HuH-7.5 (cell line): Measurements from ENCODE around the gene ASIC2.

Experiments
- DNase-seq: peaks from one replicate; pipeline ENCODE4 v3.0.0; 2011; ENCODE audit warnings: low spot score

The ASIC2 gene

DNA sequence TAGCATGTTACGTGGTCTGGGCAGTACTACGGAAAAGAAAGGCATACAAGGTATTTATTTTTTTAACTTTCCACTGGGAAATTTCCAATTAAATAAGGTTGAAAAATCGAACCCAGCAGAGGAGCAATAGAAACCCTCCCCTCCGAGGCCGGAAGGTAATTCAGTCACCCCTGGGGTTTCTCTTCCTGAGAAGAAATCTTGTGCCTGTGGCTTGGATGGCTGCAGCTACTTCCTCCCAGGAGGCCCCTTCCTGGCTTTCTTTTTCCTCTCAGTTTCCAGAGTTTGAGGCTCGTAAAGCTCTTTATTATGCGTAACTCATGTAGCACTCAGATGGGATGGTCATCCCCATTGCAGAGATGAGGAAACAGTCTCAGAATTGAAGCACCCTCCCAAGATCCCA, 140.3 kb downstream of the ASIC2 start:
- no peak for DNase-seq

DNA sequence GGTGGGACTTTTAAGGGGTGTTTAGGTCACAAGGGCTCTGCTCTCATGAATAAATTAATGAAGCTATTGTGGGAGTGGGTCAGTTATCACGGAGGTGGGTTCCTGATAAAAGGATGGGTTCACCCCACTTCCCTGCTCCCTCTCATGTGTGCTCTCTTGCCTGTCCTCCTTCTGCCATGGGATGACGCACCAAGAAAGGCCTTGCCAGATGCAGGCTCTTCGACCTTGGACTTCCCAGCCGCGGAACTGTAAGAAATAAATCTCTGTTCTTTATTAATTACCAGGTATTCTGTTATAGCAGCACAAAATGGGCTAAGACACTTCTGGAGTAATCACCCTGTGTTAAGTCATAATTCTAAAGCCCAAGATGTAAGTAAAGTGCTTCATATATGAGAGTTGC, 141.5 kb downstream of the ASIC2 start:
- no peak for DNase-seq

DNA sequence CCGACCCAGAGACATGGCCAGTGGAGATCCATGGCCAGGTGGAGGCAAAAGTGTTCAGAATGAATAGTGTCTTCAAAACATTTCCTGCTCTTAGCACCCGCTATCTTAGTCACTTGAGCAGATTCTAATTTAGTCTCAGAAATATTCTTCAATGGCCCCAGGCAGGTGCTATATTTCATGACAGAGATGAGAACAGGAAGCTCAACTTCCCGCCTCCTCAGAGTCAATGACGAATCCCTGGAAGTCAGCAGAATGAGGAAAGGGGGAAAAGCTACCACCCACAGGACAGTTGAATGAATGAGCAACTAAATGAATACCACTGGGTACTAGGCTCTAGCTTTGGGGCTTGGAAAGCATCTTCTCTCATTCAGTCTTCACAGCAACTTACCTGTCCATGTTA, 147.2 kb downstream of the ASIC2 start:
- no peak for DNase-seq

DNA sequence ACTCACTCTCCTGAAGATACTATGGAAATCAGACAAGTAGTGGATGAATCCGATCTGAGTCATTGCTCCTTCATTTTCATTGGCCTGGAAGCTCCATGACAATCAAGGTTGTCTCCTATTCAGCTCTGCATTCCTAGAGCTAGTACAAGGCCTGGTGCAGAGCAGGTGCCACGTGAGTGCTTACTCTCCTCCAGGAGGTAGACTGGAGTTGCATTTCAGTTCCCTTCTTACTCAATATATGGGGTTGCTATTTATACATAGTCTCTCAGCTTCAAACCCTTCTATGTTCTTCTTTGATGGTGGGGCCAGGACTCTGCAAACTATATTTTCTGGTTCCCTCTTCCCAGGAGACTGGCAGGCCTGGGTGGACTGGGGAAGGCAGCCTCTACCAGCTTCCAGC, 148.3 kb downstream of the ASIC2 start:
- DNase-seq: no peak

DNA sequence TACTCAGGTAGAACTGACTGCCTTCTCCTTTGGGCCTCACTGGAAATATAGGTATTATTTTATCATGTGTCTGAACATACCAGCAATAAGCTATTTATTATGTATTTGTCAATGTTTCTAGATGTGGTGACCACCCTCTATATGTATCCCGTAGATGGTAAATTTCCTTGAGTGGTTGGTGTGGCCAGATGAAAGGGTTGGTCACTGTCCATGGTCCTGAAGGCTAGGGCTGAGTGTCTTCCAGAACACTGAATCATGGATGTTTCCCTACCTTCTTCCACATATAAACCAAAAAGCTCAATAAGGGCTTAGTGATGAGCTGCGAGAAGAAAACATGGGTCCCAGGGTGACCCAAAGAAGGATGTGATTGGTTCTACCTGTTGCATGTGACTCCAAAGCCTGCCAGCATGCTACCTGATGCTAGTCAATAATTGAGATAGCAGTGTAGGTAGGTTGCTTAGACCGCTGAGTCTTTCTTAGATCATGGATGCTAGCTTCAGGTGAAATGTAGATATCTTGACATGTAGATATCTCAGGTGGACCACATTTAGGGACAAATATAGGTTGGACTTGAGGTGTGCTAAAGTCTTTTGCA, 150.3 kb downstream of the ASIC2 start:
- no peak for DNase-seq

DNA sequence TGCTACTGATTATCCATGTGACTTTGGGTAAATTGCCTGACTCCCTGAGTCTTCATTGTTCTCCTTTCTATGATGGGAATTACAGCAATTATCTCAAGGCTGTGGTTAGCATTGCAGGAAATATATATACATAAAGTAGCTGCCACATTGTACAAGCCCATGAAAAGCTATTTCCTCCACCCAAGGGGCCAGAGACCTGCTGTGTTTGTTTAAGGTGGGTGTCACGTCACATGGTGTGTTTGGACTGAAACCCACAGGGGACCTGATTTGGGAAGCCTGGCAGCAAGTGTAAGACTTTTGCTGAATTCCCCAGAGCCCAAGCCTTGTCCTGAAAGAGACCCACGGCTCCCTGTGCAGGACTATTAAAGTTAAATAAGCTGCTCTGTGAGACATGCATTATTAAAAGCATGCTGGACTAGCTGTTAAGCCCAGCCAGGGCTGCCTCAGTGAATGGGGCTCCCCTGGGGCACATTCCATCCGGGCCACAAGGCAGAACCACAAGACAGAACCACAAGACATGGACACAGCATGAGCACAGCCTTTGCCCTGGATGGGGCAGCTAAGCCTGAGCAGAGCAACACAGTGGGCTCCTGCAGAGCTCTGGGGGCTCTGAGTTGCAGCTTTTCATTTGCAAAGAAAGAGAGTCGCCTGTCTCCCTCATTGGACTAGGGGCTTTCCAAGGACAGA, 152.5 kb downstream of the ASIC2 start:
- DNase-seq: no peak

DNA sequence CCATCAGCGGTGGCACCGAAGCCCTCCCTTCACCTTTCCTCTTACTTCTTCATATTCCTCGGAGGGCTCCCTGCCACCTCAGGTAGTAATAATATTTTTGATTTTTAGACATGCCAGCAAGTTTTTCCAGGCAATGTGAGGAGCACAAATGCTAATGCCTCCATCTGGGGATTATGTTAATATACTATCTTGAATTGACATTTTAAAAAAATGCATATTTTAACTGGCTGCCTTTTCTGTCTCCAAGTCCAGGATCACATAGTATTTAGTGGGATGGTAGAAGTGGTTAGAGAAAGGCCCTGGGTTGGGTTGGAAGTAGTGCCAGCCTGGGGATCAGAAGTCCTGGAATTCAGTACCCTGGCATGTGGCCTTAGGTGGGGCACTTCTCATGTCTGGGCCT, 154.5 kb downstream of the ASIC2 start:
- no peak for DNase-seq

DNA sequence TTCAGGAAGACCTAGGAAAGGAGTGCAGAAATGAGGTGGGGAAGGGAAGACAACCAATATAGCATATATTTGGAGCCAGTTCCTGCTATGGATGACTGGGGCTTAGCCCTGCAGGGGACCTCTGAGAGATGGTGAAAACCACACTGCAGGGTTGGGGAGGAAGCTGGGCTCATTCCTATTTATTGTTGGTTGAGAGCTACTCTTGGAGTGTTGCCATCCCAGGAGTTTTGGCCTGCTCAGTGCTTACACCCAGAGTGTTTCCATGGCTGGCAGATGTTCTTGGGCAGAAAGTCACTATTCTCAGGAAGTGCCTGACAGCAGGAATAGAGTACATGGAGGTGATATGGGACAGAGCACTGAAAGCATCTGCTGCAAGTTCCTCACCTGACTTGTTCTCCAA, 155.7 kb downstream of the ASIC2 start:
- no peak for DNase-seq

DNA sequence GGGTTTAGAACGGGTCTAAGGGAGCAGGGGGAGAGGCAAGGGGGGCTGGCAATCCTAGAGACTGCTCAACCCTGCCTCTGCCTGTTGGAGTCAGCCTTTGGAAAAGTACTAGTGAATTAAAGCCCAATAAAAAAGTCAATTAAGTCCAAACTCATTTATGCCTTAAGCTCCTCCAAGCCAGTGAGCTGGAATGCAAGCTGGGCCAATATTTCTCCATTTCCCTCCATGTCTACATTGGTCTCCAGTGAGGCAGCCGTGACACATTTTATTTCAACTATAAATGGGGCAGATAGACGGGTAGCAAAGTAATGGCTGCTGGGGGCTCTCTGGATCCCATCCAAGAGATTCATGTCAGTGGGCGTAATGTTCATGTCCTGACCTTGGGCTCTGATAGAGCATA, 157.4 kb downstream of the ASIC2 start:
- DNase-seq: no peak

DNA sequence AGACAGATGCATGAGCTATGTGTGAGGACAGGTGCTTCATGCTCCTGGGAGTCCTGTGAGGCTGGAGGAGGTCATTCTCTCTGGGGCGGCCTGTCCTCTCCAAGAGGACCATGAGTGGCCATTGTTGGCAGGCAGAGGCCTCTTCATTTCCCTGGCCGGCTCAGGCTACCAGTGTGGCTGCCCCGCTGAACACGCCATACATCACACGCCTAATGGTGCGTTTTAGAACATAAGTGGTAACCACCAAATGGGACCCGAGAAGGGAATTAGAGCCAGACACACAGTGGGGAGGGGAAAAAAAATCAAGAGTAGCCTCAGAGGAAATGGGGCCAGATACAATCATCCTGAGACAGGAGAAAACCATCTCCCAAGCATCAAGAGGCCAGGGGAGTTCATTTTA, 161.5 kb downstream of the ASIC2 start:
- no peak for DNase-seq

DNA sequence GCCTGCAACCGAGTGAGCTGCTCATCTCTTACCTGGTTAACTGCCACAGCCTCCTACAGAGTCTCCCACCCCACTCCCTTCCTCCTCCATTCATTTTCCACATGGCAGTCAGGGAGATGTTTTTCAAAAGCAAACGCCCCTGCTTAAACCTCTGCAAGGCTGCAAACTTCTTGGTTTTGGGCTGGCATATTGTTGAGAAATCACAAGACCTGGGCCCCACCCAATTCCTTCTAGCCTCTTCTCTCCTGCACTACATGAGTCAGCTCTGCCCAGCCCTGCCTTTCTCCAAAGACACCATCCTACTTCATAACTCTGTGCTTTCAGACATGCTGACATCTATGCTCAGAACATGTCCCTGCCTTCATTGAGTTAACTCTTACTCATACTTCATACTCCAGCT, 165.4 kb downstream of the ASIC2 start:
- no peak for DNase-seq

DNA sequence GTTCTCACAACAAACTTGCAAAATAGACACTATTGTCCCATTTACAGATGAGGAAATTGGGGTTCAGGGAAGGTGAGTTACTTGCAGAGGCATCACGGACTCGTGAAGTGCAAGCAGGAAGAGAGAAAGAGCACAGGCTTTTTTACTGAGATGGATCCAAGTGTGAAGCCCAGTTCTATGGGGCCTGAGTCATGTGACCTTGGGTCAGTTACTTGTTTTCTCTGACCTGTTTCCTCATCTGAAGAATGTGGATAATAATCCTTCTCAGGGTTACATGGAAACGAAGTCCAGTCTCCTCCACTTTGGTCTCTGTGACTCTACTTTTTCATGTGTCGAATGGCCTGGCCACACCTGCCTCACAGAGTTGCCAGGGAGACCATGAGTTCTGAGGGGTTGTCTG, 167.0 kb downstream of the ASIC2 start:
- DNase-seq: no peak

DNA sequence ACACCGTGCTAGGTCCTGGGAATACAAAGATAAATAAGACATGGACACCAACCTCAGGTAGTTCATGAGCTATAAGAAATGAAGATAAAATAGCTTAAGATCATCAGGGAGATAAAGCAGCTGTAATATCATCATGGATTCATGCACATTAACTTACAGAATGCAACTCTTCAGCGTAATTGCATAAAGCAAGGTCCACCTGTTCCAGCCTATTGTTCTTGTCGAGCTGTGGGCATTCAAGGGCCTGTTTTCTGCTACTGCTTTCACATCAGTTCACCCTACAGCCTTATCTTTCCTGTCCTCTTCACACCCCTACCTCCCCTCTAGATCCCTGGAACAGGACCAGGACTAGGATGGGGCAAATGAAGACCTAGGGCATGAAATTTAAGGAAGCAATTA, 167.5 kb downstream of the ASIC2 start:
- no peak for DNase-seq

DNA sequence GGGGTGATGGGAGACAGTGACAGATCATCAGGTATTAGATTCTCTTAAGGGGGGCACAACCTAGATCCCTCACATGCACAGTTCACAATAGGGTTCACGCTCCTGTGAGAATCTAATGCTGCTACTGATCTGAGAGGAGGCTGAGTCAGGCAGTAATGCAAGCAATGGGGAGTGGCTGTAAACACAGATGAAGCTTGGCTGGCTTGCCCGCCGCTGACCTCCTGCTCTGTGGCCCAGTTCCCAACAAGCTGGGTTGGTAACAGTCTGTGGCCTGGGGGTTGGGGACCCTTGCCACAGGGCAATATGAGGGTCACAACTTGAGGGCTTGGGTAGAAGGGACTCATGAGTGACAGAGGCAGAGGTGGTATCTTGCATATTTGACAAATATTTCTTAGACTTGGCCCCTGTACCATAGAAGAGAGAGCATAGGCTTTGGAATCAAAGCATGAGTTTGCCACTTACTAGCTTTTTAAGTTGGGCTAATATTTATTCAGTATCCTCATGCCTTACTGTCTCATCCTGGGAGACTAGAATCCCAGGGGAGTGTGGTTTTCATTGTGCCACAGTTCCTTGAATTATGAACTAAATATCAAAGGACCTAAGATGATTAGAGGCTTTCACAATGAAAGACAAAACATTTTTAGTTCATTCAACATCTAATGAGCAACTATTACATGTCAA, 168.1 kb downstream of the ASIC2 start:
- no peak for DNase-seq

DNA sequence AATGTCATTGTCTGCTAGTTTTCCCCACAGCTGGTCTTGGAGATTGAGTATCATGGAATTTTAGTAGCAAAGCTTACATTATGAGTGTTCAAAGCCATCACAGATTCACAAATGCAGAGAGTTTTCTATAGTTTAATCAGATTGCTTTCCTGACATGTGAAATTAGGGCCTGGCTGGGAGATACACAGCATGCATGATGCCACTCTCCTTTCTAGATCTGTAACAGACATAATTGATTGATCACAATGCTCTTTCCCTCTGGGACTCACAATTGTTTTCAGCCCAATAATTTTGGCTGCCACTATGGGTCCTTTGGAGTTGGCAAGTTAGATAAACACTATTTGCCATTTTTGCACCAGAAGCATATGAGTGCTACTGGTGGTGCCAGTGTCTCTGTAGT, 168.9 kb downstream of the ASIC2 start:
- no peak for DNase-seq

DNA sequence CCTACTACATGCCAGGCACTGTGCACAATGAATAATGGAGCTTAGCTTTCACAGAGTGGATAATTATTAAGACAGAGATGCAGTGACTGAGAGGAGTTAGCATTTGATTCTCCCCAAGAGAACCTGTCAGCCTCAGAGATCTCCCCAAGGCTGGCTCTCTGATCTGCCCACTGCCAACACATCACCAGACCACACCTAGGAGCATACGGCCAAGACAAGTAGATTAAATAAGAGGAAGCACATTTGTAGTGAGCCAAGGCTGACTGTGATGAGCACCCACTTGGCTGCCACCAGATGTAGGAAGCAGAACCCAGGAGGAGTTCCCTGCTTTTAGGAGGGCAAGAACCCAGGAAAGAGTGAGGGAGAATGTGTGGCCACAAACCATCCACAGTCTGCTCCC, 171.3 kb downstream of the ASIC2 start:
- no peak for DNase-seq

DNA sequence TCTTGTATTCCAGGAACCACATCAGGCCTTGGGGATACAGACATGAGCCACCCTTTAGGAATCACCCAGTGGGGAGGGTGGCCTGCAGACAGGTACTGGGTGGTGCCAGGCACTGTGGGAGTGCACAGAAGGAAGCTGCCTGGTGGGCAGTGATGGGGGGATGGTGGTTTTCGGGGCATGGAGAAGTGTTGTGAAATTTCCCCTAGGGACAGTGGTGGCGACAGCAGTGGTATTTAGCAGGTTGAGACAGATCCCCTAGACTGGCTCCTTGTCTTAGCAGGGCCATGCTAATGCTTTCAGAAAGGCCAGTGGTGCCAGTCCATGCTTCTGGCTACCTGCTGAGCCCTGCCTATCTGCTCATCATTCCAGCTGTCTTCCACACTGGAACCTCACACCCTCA, 171.8 kb downstream of the ASIC2 start:
- no peak for DNase-seq

DNA sequence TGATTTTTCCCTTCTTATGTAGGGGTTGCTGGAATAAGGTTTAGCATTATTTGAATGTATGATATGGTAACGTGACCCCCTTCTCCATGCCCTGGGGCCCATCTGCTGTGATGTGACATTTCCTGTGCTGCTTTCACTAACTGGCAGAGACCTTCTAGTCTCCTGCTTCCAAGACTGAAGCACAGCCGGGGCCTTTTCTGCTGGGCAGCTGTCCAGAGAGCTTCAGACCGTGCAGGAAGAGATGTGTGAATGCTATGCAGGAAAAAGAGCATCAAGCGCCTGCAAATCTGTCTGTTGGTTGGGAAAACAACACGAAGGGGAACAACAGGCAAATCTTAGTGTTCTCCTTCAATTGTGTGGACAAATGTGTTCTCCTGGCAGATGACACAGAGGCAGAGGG, 173.0 kb downstream of the ASIC2 start:
- DNase-seq: no peak

DNA sequence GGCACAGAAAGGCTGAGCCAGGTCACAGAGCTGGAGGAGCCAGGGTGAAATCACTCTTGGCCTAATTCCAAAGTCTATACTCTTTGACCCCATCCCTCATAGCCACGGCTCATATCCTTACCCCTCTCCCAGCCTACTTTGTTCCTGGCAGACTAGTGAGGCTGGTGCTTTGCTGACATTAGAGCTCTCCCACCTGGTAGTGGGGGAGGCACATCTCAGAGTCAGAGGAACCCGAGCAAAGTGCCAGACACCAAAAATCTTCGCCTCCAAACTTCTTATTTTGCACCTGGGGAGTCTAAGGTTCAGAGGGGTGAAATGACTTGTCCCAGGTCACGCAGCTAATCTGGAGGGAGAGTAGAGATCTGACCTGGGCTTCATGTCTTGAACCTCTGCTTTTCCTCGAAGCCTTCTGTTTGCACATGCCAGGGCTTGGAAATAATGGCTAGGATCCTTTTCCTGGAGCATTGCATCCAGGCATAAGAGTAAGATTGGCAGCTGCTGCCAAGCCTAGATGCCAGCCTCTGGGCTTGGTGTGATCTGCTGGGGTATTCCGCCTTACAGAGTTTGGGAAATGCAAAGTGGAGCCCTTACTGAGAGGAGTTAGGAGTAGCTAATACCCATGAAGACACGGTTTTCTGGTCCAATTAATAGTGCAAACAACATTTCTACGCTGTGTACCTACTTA, 174.6 kb downstream of the ASIC2 start:
- DNase-seq: no peak

DNA sequence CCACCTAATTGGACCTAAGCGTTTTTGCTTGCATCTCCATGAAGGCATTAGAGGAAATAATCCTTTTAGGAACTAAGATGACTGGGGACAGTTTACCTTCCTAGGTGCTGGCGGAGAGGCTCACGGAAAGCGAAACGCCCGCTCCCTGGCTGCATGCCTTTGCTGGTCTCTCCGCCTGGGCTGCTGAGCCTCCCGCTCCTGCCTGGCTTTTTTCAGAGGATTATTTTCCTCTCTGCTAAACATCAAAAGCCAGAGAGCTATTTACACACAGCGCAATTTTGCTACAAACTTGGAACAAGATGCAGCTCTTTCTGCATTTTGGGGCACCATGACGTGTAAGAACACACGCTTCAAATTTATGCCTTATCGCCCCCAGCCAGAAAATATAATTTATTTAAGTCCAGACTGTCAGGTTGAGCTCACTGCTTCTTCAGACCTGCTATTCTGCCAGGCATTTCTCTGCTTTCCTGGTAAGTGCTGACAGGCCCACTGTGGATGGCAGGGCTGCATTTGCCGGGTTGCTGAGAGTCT, 177.0 kb downstream of the ASIC2 start:
- DNase-seq: no peak

DNA sequence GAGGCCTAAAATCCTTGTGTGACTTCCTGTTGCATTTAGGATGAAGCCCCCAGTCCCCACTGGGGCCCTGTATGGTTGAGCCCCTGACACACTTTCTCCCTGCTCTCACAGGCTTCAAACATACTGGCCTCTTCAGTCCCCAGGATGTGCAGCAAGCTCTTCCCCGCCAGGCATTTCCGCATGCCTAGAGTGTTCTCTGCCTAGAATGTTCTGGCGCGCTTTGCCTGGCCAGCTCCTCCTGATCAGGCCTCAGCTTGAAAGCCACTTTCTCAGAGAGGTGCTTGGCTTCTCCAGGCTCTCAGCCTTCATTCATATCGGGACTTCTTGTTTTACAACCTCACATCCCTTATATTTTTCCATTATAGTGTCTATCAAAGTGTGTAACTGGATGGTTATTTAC, 177.7 kb downstream of the ASIC2 start:
- DNase-seq: no peak

DNA sequence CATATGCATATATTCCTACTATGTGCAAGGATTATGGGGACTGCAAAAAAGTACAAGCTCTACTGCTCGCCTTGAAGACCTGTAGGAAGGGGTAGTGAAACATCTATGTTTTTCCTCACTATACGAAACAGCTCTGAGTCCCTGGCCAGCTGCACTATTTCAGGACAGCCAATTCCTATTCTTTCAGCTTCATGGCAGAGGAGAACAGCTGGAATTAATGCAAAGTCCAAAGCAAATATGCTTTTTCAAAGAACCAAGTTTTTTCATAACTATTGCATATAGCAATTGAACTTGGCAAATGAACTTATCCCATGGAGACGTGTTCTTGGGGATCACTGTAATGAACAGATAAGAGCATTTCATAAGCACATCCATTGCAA, 179.1 kb downstream of the ASIC2 start:
- no peak for DNase-seq
